D721Med (cell line): ENCODE results near the gene INCA1.

ENCODE experiments used
- DNase-seq: peaks from one replicate; pipeline ENCODE4 v3.0.0; 2011; ENCODE audit warnings: low spot score; ENCODE audit not compliant: insufficient read length
- FAIRE-seq: peaks from 2 replicates; lab custom pipeline; 2011; peaks lifted over from hg19 to GRCh38; lab: Jason Lieb, UNC
- TF ChIP-seq, protein P1 (sequence below): IDR thresholded peaks from 2 replicates; pipeline ENCODE4 v1.5.1; 2012; ENCODE audit warnings: mild to moderate bottlenecking, control low read depth; ENCODE audit not compliant: insufficient read depth; ENCODE audit errors: missing control alignments

INCA1 gene

GRCh38 chr17:4966844-4967538, 30.3 kb downstream of the INCA1 start:
- TF ChIP-seq, protein P1, sequence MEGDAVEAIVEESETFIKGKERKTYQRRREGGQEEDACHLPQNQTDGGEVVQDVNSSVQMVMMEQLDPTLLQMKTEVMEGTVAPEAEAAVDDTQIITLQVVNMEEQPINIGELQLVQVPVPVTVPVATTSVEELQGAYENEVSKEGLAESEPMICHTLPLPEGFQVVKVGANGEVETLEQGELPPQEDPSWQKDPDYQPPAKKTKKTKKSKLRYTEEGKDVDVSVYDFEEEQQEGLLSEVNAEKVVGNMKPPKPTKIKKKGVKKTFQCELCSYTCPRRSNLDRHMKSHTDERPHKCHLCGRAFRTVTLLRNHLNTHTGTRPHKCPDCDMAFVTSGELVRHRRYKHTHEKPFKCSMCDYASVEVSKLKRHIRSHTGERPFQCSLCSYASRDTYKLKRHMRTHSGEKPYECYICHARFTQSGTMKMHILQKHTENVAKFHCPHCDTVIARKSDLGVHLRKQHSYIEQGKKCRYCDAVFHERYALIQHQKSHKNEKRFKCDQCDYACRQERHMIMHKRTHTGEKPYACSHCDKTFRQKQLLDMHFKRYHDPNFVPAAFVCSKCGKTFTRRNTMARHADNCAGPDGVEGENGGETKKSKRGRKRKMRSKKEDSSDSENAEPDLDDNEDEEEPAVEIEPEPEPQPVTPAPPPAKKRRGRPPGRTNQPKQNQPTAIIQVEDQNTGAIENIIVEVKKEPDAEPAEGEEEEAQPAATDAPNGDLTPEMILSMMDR, result no peak
- DNase-seq (peak; percentile 86), FAIRE-seq (peak; percentile 91)

DNA sequence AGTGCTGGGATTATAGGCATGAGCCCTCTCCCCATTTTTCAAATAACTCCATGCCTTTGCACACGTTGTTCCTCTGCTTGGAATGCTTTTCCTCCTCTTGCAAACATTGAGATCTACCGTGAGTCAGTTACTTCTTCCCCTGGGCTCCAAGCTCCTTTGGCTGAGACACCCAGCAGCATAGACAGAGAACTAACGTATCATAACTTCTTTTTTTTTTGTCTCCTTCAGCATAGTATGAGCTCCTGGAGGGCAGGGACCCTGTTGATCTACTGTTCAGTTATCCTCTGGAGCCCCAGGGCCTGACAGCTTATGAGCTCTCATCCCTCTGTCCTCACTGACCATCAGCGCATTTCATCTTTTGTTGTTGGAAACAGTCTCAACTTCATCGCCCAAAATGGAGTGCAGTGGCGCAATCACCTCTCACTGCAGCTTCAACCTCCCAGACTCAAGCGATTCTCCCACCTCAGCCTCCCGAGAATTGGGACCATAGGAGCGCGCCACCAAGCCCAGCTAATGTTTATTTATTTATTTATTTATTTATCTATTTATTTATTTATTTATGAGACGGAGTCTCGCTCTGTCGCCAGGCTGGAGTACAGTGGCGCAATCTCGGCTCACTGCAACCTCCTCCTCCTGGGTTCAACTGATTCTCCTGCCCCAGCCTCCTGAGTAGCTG, 31.9 kb downstream of the INCA1 start:
- no peak for DNase-seq
- no peak for FAIRE-seq
- TF ChIP-seq, protein P1, result no peak

- DNase-seq (no peak), FAIRE-seq (no peak)
- TF ChIP-seq, protein P1, result no peak
Observed at GRCh38 chr17:4960279-4960922, 36.9 kb downstream of the INCA1 start.

DNA sequence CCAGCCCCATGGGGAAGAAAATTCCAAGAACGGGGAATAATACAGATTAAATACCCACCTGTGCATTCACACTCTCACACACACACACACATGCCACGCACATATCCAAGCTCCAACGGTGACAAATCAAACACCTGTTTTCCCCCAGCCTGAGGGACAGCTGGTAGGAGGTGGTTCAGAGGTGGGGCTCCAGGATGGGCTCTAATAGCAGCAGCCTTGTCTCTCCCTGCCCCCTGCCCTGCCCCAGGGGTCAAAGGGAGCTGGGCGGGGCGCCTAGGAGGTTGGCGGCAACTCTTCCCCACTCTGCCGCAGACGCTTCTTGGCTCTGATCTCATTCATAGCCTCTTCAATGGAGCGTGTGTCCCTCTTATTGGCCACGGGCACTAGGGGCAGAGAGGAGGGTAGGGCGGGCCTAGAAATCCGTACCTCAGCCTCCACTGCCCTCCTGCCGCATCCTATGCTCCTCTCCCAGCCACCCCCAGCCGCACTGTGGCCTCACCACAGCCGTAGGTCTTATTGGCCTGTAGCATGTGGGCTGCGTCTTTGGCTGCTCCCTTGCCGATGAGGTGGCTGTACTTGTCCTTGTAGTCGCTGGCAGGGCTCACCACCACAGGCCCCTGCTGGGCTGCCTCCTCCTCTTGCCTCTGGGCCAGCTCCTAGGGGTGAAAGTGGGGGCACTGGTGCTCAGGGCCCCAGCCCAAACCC, 37.9 kb downstream of the INCA1 start:
- DNase-seq (no peak), FAIRE-seq (no peak)
- TF ChIP-seq, protein P1, result no peak

DNA sequence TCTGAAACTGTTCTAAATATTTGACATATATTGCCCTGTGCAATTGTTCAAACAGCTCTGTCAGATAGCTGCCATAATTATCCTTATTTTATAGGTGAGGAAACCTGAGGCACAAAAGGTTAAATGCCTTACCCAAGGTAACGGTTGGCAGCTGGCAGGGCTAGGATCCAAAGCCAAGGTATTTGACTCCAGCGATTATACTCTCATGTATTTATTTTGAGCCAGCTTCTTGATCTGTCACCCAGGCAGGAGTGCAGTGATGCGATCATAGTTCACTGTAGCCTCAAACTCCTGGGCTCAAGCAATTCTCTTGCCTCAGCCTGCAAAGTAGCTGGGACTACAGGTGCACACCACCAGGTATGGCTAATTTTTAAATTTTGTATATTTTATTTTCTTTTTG, 39.2 kb downstream of the INCA1 start:
- TF ChIP-seq, protein P1, result no peak
- DNase-seq (no peak), FAIRE-seq (no peak)

DNA sequence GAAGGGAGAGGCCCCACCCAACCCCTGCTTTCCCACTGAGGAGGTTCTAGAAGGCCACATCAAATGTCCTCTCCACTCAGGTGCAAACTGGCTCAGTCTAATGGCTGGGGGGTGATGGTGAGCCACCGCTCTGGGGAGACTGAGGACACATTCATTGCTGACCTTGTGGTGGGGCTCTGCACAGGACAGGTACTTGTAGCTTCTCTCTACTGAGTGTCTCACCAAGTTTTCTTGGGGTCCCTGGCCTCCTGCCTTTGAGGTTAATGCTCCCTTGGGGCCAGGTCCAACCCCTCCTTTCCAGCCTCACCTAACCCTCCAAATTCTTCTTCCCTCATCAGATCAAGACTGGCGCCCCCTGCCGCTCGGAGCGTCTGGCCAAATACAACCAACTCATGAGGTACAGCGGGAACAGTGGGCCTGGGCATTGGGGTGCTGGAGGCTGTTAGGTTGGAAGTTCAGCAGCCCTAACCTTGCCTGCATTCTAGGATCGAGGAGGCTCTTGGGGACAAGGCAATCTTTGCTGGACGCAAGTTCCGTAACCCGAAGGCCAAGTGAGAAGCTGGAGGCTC, 40.7 kb downstream of the INCA1 start:
- FAIRE-seq, result no peak
- DNase-seq, result no peak
- TF ChIP-seq, protein P1, result no peak
